Heart right ventricle (tissue), 16 donors: Measurements from ENCODE around the gene UPK1A. TPM values are rescaled to one million over a fixed set of nuclear protein-coding genes. Genes with fewer than 3 reads are reported as not detected.

Experiments used
- ATAC-seq, 8 donors: fragments of 200-7000 bp; cut with Tn5 transposase; one replicate each; pipeline ENCODE4 v1.9.1; 2020; ENCODE audit warnings: mild to moderate bottlenecking in 8 of 8, moderate library complexity in 8 of 8, moderate number of reproducible peaks in 1 of 8
- DNase-seq, 2 donors: peaks; one replicate each; pipeline ENCODE4 v3.0.0-alpha.2; 2020
- H3K27ac ChIP-seq, 10 donors: fragments of 200-600 bp; sonication (generic) in 2 of 10; one replicate each; pipeline versions ENCODE4 v1.5.0 to v1.8.0; 2020 to 2022; ENCODE audit warnings: mild to moderate bottlenecking in 3 of 10
- H3K27me3 ChIP-seq, 7 donors: fragments of 200-600 bp; one replicate each; pipeline ENCODE4 v1.8.0; 2021 to 2022; ENCODE audit warnings: mild to moderate bottlenecking in 2 of 7
- H3K36me3 ChIP-seq, 9 donors: fragments of 200-600 bp; sonication (generic) in 1 of 9; one replicate each; pipeline versions ENCODE4 v1.5.0 to v1.8.0; 2020 to 2022; ENCODE audit warnings: mild to moderate bottlenecking in 2 of 9
- H3K4me1 ChIP-seq, 9 donors: fragments of 200-600 bp; sonication (generic) in 1 of 9; one replicate each; pipeline versions ENCODE4 v1.5.0 to v1.8.0; 2020 to 2022; ENCODE audit warnings: mild to moderate bottlenecking in 4 of 9
- H3K4me3 ChIP-seq, 10 donors: fragments of 200-600 bp; sonication (generic) in 2 of 10; one replicate each; pipeline versions ENCODE4 v1.5.0 to v1.8.0; 2020 to 2022; ENCODE audit warnings: mild to moderate bottlenecking in 7 of 10, moderate library complexity in 2 of 10
- H3K9me3 ChIP-seq, 11 donors: fragments of 200-600 bp in 10 of 11; sonication (generic) in 2 of 11; one replicate each; pipeline versions ENCODE4 v1.5.0 to v1.8.0; 2013 to 2022; ENCODE audit warnings: mild to moderate bottlenecking in 2 of 11, control low read depth in 1 of 11, moderate library complexity in 1 of 11
- WGBS, 2 donors: extraction: QIAGEN DNeasy Blood & Tissue Kit; methylation state at CpG; one replicate each; pipeline ENCODE4 v1.1.7; 2013; ENCODE audit warnings: inconsistent platforms in 1 of 2; 5-methylcytosine and 5-hydroxymethylcytosine counted together
- intact Hi-C, 10 donors: fragments of 100-400 bp; cut with DNase I; formaldehyde crosslinking; loops; one replicate each; pipeline versions ENCODE4 v1.11.1 to v1.14.2; 2022
- polyA plus RNA-seq, 2 donors: library from polyadenylated mRNA; stranded (reverse); fragments of 200-250 nt; gene quantifications; one replicate each; pipeline ENCODE4 v1.2.3, GENCODE V29; 2013
- total RNA-seq, 10 donors: library from RNA; stranded (reverse); fragmentation: NEBNext Ultra II Directional in 3 of 10; extraction: Animal tissue kit (Norgen Biotek cat#: 25700) in 3 of 10; gene quantifications; one replicate each; pipeline versions ENCODE4 v1.2.1 to v1.2.4, GENCODE V29; 2021 to 2023
- TF ChIP-seq, protein P1 (sequence below), 9 donors: fragments of 200-600 bp; sonication (generic) in 2 of 9; IDR thresholded peaks; one replicate each; pipeline versions ENCODE4 v1.5.0 to v1.8.0; 2021 to 2022; ENCODE audit warnings: antibody characterized with exemption in 9 of 9, mild to moderate bottlenecking in 5 of 9, moderate library complexity in 1 of 9
- donor health status: Arrhythmogenic right ventricular cardiomyopathy.
- donor health status: ischemic (EF 13 %, LVEDD 7.1; RV severe dilation, severe dysfunction).
- donor health status: healthy with polysubstance abuse.
- donor health status: DM: no; HTN: yes; CAD: no.
- donor health status: DM: no; HTN: no; CAD: no.
- donor health status: ischemic (EF 25% LVEDD 6.9; RV normal size, moderate dysfunction).
- donor health status: ischemic (EF 25% LVEDD 5.7; RV mildly dilated, moderate dysfunction).
- donor health status: healthy.
- donor health status: DM: yes; HTN: yes; CAD: no.
- donor health status: Ischemic cardiomyopathy.
- donor health status: ischemic (EF 35%, LVEDD 5.7; RV mildly dilated, moderate dysfunction).
- donor health status: nonischemic (EF 11% LVEDD 7.7; RV severe dilation, severe dysfunction).
- donor health status: DM: yes; HTN: yes; CAD: no.
- donor health status: PGD.
- donor health status: ischemic (EF 29% LVEDD 5.4; RV normal size, mild dysfunction).
- donor health status: nonischemic (EF 23%, LVEDD 6.1; RV moderate dilation, normal function).

UPK1A gene
- total and polyA plus RNA-seq, 12 donors, result 0.03 to 0.38 TPM; not detected in 10

DNA sequence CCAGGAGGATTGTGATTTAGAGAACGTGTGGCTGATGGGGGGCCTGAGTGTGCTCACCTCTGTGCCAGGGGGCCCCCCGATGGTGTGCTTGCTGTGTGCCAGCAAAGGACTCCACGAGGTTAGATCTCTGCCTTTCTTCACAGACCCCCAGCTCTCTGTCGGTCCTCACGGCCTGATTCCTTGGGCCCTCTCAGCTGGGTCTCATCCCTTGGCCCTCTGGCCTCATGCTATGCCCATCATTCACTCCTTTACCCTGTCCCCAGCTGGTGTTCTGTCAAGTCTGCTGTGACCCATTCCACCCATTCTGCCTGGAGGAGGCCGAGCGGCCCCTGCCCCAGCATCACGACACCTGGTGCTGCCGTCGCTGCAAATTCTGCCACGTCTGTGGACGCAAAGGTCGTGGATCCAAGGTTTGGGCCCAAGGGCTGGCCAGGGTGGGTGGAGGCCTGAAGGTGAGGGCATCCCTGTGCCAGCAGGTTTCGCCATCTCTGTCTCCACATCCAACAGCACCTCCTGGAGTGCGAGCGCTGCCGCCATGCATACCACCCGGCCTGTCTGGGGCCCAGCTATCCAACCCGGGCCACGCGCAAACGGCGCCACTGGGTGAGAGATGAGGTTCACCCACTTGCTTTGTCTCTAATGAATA lies 59.0 kb downstream of the UPK1A start:
- 95 to 96% methylated on average over 23 of the region's 23 CpGs for WGBS, 2 donors
- Histone ChIP-seq H3K9me3 (no peaks in the 10 kb centered on the region), H3K4me3 (no peak overlapping the region), H3K27ac (no peak overlapping the region), H3K27me3 (no peaks in the 10 kb centered on the region), H3K36me3 (peaks cover 14 to 100% (median 90%) of the 10 kb centered on the region in 9 donors), H3K4me1 (no peaks in the 10 kb centered on the region)
- DNase-seq, result no peak
- TF ChIP-seq, protein P1, sequence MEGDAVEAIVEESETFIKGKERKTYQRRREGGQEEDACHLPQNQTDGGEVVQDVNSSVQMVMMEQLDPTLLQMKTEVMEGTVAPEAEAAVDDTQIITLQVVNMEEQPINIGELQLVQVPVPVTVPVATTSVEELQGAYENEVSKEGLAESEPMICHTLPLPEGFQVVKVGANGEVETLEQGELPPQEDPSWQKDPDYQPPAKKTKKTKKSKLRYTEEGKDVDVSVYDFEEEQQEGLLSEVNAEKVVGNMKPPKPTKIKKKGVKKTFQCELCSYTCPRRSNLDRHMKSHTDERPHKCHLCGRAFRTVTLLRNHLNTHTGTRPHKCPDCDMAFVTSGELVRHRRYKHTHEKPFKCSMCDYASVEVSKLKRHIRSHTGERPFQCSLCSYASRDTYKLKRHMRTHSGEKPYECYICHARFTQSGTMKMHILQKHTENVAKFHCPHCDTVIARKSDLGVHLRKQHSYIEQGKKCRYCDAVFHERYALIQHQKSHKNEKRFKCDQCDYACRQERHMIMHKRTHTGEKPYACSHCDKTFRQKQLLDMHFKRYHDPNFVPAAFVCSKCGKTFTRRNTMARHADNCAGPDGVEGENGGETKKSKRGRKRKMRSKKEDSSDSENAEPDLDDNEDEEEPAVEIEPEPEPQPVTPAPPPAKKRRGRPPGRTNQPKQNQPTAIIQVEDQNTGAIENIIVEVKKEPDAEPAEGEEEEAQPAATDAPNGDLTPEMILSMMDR (IDR thresholded peaks at IDR 0.05), result no peak
- intact Hi-C loops, result no loop called here
- no peak for ATAC-seq

DNA sequence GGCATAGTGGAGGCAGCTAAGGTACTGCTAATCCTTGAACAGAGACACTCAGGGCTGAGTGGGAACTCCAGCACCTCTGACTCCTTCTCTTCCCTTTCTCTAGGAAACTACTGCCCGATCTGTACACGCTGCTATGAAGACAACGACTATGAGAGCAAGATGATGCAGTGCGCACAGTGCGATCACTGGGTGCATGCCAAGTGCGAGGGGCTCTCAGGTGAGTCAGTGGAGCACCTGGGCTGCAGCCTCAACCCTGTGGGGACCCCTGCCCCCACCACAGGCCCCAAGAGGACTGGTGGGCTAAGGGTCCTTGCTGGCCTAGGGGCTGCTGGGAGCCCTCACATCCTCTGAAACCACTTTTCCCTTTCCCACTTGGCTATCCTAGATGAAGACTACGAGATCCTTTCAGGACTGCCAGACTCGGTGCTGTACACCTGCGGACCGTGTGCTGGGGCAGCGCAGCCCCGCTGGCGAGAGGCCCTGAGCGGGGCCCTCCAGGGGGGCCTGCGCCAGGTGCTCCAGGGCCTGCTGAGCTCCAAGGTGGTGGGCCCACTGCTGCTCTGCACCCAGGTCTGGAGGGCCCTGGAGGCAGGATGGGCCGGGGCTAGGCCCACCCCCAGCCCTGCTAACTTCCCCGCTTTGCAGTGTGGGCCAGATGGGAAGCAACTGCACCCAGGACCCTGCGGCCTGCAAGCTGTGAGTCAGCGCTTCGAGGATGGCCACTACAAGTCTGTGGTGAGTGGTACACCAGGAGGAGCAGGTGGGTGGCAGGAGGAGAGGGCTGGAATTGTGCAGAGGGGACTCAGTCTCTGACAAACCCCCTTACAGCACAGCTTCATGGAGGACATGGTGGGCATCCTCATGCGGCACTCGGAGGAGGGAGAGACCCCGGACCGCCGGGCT lies 61.0 kb downstream of the UPK1A start:
- WGBS, 2 donors, result 95% methylated on average over 25 of the region's 25 CpGs
- Histone ChIP-seq H3K4me1 (no peaks in the 10 kb centered on the region), H3K36me3 (peaks cover 14 to 100% (median 98%) of the 10 kb centered on the region in 9 donors), H3K9me3 (no peaks in the 10 kb centered on the region), H3K27me3 (no peaks in the 10 kb centered on the region), H3K27ac (no peak overlapping the region), H3K4me3 (no peak overlapping the region)
- ATAC-seq (peak in 1 of 8 donors; percentile 5), DNase-seq (no peak)
- TF ChIP-seq, protein P1 (IDR thresholded peaks at IDR 0.05), result no peak
- intact Hi-C loops, result no loop called here

Other genes with a start within 250 kb of the UPK1A start
- gene FFAR2, start 218.3 kb upstream of the UPK1A start, total RNA-seq, result 1 to 10 TPM in 1 of 10 donors, under 1 TPM in 8, not detected in 1; 0.17 to 1.4 (median 0.54) TPM
- under 1 TPM; 0.10 to 0.15 TPM for gene FFAR2, start 218.3 kb upstream of the UPK1A start, polyA plus RNA-seq
- not detected for gene KRTDAP, start 176.1 kb upstream of the UPK1A start, total RNA-seq
- gene KRTDAP, start 176.1 kb upstream of the UPK1A start, polyA plus RNA-seq, result not detected
- 10 to 100 TPM in 3 of 10 donors, 1 to 10 TPM in 7; 2.0 to 15.7 (median 7.6) TPM for gene DMKN, start 152.9 kb upstream of the UPK1A start, total RNA-seq
- 10 to 100 TPM in 1 of 2 donors, 1 to 10 TPM in 1; 7.8 to 32.2 TPM for gene DMKN, start 152.9 kb upstream of the UPK1A start, polyA plus RNA-seq
- gene SBSN, start 138.2 kb upstream of the UPK1A start, total RNA-seq, result not detected
- under 1 TPM in 1 of 2 donors, not detected in 1; 0.20 TPM for gene SBSN, start 138.2 kb upstream of the UPK1A start, polyA plus RNA-seq
- not detected for gene GAPDHS, start 133.1 kb upstream of the UPK1A start, total RNA-seq
- gene GAPDHS, start 133.1 kb upstream of the UPK1A start, polyA plus RNA-seq, result not detected
- gene TMEM147, start 120.9 kb upstream of the UPK1A start, total RNA-seq, result 100 to 1,000 TPM in 3 of 10 donors, 10 to 100 TPM in 7; 62.8 to 103 (median 74.7) TPM
- 100 to 1,000 TPM in 1 of 2 donors, 10 to 100 TPM in 1; 78.0 to 229 TPM for gene TMEM147, start 120.9 kb upstream of the UPK1A start, polyA plus RNA-seq
- not detected for gene ATP4A, start 102.9 kb upstream of the UPK1A start, total RNA-seq
- not detected for gene ATP4A, start 102.9 kb upstream of the UPK1A start, polyA plus RNA-seq
- not detected for gene PMIS2, start 80.3 kb upstream of the UPK1A start, total RNA-seq
- gene PMIS2, start 80.3 kb upstream of the UPK1A start, polyA plus RNA-seq, result not detected
- gene HAUS5, start 53.8 kb upstream of the UPK1A start, total RNA-seq, result 1 to 10 TPM; 3.2 to 9.3 (median 4.7) TPM
- 10 to 100 TPM in 1 of 2 donors, 1 to 10 TPM in 1; 4.3 to 14.1 TPM for gene HAUS5, start 53.8 kb upstream of the UPK1A start, polyA plus RNA-seq
- gene RBM42, start 37.5 kb upstream of the UPK1A start, total RNA-seq, result 10 to 100 TPM; 43.5 to 57.8 (median 53.2) TPM
- 10 to 100 TPM; 76.3 to 93.1 TPM for gene RBM42, start 37.5 kb upstream of the UPK1A start, polyA plus RNA-seq
- under 1 TPM in 4 of 10 donors, not detected in 6; 0.26 to 0.55 (median 0.28) TPM for gene ETV2, start 24.8 kb upstream of the UPK1A start, total RNA-seq
- gene ETV2, start 24.8 kb upstream of the UPK1A start, polyA plus RNA-seq, result 1 to 10 TPM in 1 of 2 donors, under 1 TPM in 1; 0.59 to 1.5 TPM
- gene COX6B1, start 18.2 kb upstream of the UPK1A start, total RNA-seq, result 1,000 to 10,000 TPM; 1,085 to 1,585 (median 1,381) TPM
- 1,000 to 10,000 TPM; 2,189 to 5,346 TPM for gene COX6B1, start 18.2 kb upstream of the UPK1A start, polyA plus RNA-seq
- under 1 TPM in 1 of 10 donors, not detected in 9; 0.12 TPM for gene ZBTB32, start 38.0 kb downstream of the UPK1A start, total RNA-seq
- under 1 TPM in 1 of 2 donors, not detected in 1; 0.03 TPM for gene ZBTB32, start 38.0 kb downstream of the UPK1A start, polyA plus RNA-seq
- gene KMT2B, start 51.5 kb downstream of the UPK1A start, total RNA-seq, result 10 to 100 TPM; 10.8 to 19.2 (median 14.6) TPM
- gene KMT2B, start 51.5 kb downstream of the UPK1A start, polyA plus RNA-seq, result 10 to 100 TPM; 15.0 to 28.7 TPM
- gene IGFLR1, start 75.9 kb downstream of the UPK1A start, total RNA-seq, result 10 to 100 TPM in 1 of 10 donors, 1 to 10 TPM in 9; 1.1 to 17.1 (median 2.3) TPM
- gene IGFLR1, start 75.9 kb downstream of the UPK1A start, polyA plus RNA-seq, result 10 to 100 TPM in 1 of 2 donors, 1 to 10 TPM in 1; 6.6 to 13.3 TPM
- gene U2AF1L4, start 78.9 kb downstream of the UPK1A start, total RNA-seq, result 10 to 100 TPM; 17.4 to 35.1 (median 20.3) TPM
- 10 to 100 TPM; 11.5 to 57.7 TPM for gene U2AF1L4, start 78.9 kb downstream of the UPK1A start, polyA plus RNA-seq
- gene PSENEN, start 79.1 kb downstream of the UPK1A start, total RNA-seq, result 10 to 100 TPM; 34.8 to 70.7 (median 44.9) TPM
- gene PSENEN, start 79.1 kb downstream of the UPK1A start, polyA plus RNA-seq, result 100 to 1,000 TPM in 1 of 2 donors, 10 to 100 TPM in 1; 69.3 to 149 TPM
- 1 to 10 TPM; 4.0 to 9.3 (median 4.8) TPM for gene LIN37, start 82.1 kb downstream of the UPK1A start, total RNA-seq
- gene LIN37, start 82.1 kb downstream of the UPK1A start, polyA plus RNA-seq, result 10 to 100 TPM; 25.2 to 29.4 TPM
- gene HSPB6, start 90.5 kb downstream of the UPK1A start, total RNA-seq, result 1,000 to 10,000 TPM in 5 of 10 donors, 100 to 1,000 TPM in 5; 448 to 1,269 (median 1,031) TPM
- gene HSPB6, start 90.5 kb downstream of the UPK1A start, polyA plus RNA-seq, result 100 to 1,000 TPM; 387 to 822 TPM
- gene PROSER3, start 91.7 kb downstream of the UPK1A start, total RNA-seq, result 10 to 100 TPM in 5 of 10 donors, 1 to 10 TPM in 5; 7.0 to 14.7 (median 9.7) TPM
- 1 to 10 TPM; 5.5 to 9.7 TPM for gene PROSER3, start 91.7 kb downstream of the UPK1A start, polyA plus RNA-seq
- 1 to 10 TPM; 1.3 to 9.5 (median 5.6) TPM for gene ARHGAP33, start 109.0 kb downstream of the UPK1A start, total RNA-seq
- 10 to 100 TPM in 1 of 2 donors, 1 to 10 TPM in 1; 2.2 to 10.1 TPM for gene ARHGAP33, start 109.0 kb downstream of the UPK1A start, polyA plus RNA-seq
- not detected for gene PRODH2, start 146.3 kb downstream of the UPK1A start, total RNA-seq
- gene PRODH2, start 146.3 kb downstream of the UPK1A start, polyA plus RNA-seq, result not detected
- gene NPHS1, start 186.0 kb downstream of the UPK1A start, total RNA-seq, result under 1 TPM in 2 of 10 donors, not detected in 8; 0.07 to 0.12 TPM
- not detected for gene NPHS1, start 186.0 kb downstream of the UPK1A start, polyA plus RNA-seq
- under 1 TPM in 2 of 10 donors, not detected in 8; 0.12 to 0.35 TPM for gene KIRREL2, start 190.4 kb downstream of the UPK1A start, total RNA-seq
- gene KIRREL2, start 190.4 kb downstream of the UPK1A start, polyA plus RNA-seq, result not detected
- gene APLP1, start 202.1 kb downstream of the UPK1A start, total RNA-seq, result 10 to 100 TPM; 13.6 to 63.5 (median 26.0) TPM
- 10 to 100 TPM in 1 of 2 donors, 1 to 10 TPM in 1; 2.7 to 24.2 TPM for gene APLP1, start 202.1 kb downstream of the UPK1A start, polyA plus RNA-seq
- gene NFKBID, start 234.0 kb downstream of the UPK1A start, total RNA-seq, result 1 to 10 TPM in 9 of 10 donors, under 1 TPM in 1; 0.66 to 7.8 (median 3.7) TPM
- gene NFKBID, start 234.0 kb downstream of the UPK1A start, polyA plus RNA-seq, result 1 to 10 TPM; 2.3 to 4.8 TPM
- gene HCST, start 236.0 kb downstream of the UPK1A start, total RNA-seq, result 10 to 100 TPM in 1 of 10 donors, 1 to 10 TPM in 9; 1.7 to 22.8 (median 4.5) TPM
- 10 to 100 TPM; 10.6 to 17.6 TPM for gene HCST, start 236.0 kb downstream of the UPK1A start, polyA plus RNA-seq
- 100 to 1,000 TPM in 1 of 10 donors, 10 to 100 TPM in 6, 1 to 10 TPM in 3; 8.4 to 122 (median 18.2) TPM for gene TYROBP, start 241.8 kb downstream of the UPK1A start, total RNA-seq
- 10 to 100 TPM; 23.9 to 60.9 TPM for gene TYROBP, start 241.8 kb downstream of the UPK1A start, polyA plus RNA-seq